ENCODE results near the gene CENPN.

DNA sequence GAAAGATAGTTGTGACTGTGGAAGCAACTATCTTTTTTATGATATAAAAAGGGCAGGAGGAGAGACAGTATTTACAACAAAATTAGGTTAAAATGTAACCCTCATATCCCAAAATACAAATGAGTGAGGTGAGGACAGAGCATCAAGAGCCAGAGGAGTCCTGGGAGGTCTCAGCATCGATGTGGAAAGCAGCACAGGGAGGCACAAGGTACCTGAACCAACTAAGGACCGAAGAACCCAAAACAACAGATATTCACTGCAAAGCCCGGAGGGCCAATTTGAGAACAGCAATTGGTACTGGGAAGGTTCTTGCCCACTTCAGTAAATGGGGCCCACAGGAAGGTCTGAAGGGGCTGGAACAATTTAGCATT is 37.9 kb upstream of the CENPN start:
- TF ChIP-seq, protein P1, sequence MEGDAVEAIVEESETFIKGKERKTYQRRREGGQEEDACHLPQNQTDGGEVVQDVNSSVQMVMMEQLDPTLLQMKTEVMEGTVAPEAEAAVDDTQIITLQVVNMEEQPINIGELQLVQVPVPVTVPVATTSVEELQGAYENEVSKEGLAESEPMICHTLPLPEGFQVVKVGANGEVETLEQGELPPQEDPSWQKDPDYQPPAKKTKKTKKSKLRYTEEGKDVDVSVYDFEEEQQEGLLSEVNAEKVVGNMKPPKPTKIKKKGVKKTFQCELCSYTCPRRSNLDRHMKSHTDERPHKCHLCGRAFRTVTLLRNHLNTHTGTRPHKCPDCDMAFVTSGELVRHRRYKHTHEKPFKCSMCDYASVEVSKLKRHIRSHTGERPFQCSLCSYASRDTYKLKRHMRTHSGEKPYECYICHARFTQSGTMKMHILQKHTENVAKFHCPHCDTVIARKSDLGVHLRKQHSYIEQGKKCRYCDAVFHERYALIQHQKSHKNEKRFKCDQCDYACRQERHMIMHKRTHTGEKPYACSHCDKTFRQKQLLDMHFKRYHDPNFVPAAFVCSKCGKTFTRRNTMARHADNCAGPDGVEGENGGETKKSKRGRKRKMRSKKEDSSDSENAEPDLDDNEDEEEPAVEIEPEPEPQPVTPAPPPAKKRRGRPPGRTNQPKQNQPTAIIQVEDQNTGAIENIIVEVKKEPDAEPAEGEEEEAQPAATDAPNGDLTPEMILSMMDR (IDR thresholded peaks at IDR 0.05), result no peak
- TF ChIP-seq POLR2A (IDR thresholded peaks at IDR 0.05), result no peak
